Mammary epithelial cell (primary cell): Measurements from ENCODE around the gene TMTC2.

Experiments
- CTCF ChIP-seq, 2 donors: IDR thresholded peaks in 1 of 2; conservative IDR thresholded peaks in 1 of 2; 2 replicates each; pipeline ENCODE4 v1.5.1; 2011 to 2012; ENCODE audit warnings: inconsistent platforms in 2 of 2, low read length in 2 of 2, mild to moderate bottlenecking in 2 of 2, control low read depth in 1 of 2, low read depth in 1 of 2; ENCODE audit not compliant: insufficient read depth in 1 of 2; ENCODE audit errors: extremely low read depth in 1 of 2
- EZH2 ChIP-seq: IDR thresholded peaks from 2 replicates; pipeline ENCODE4 v1.6.1; 2012; ENCODE audit warnings: low read length, inconsistent platforms, borderline replicate concordance

GRCh38 chr12:82930301-82930700 lies 243.6 kb downstream of the TMTC2 start:
- no peak for TF ChIP-seq CTCF (conservative IDR thresholded peaks at IDR 0.05 in 1 of 2, IDR thresholded peaks at IDR 0.05 in 1 of 2; ENCODE audit: extremely low read depth in 1 of 2, insufficient read depth in 1 of 2, low read depth in 1 of 2, low read length in 2 of 2)
- no peak for TF ChIP-seq EZH2
